ENCODE measurements around the gene SLC25A12. TPM values are rescaled to one million over a fixed set of nuclear protein-coding genes. Genes with fewer than 3 reads are reported as not detected.

Gene SLC25A12
- total and polyA plus RNA-seq, 9 of the 15 experiments (the other 6 are each of a cell fraction or from before 2014, with no cell fraction given) = 13.5 to 36.5 (median 21.7) TPM

DNA sequence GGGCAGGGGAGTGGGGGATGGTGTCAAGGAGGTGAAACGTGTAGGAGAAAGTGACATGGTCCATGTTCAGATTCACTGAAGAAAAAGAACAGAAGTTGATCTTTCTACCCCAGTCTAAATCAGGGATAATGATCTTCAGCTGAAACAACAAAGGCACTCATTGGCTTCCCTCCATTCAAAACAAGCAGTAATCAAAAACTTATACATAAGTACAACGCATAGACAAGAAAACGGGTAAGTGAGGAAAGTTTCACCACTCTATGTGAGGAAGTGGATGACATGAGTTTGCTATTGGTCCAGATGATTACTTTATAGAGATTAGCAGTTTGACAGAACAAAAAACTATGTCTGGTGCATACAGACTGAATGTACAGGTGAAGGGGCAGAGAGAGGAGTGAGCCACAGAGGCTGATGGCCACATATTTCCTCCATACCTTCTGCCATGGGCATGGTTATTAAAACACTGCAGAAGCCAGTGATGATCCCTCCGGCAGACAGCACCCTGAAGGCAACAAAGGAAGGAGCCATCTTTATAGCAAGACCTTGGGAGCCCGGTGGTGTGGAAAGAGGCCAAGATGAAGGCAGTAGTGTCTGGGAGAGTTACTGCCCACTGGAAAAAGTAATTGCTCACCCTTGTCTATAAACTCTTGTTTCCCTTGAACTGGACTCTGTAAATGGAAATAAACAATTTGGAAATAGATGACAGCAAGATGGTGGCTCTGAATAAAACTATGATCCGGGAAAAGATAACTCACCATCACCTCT lies 57.7 kb downstream of the SLC25A12 start:
- peaks cover 49% of the 10 kb centered on the region for H3K36me3 ChIP-seq (ENCODE audit: control insufficient read depth, insufficient read depth, low read length)
- POLR2A ChIA-PET = no interaction called here
- TF ChIP-seq, protein P1, sequence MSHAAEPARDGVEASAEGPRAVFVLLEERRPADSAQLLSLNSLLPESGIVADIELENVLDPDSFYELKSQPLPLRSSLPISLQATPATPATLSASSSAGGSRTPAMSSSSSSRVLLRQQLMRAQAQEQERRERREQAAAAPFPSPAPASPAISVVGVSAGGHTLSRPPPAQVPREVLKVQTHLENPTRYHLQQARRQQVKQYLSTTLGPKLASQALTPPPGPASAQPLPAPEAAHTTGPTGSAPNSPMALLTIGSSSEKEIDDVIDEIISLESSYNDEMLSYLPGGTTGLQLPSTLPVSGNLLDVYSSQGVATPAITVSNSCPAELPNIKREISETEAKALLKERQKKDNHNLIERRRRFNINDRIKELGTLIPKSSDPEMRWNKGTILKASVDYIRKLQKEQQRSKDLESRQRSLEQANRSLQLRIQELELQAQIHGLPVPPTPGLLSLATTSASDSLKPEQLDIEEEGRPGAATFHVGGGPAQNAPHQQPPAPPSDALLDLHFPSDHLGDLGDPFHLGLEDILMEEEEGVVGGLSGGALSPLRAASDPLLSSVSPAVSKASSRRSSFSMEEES (CRISPR knock-in tag; IDR thresholded peaks at IDR 0.05) = no peak
- no peak for TF ChIP-seq SMARCB1 (IDR thresholded peaks at IDR 0.05; ENCODE audit: insufficient read length, low read depth)
- TF ChIP-seq HDAC1 (IDR thresholded peaks at IDR 0.05) = no peak
- TF ChIP-seq ARNT (IDR thresholded peaks at IDR 0.05) = no peak
- TF ChIP-seq MED1 (CRISPR knock-in tag; IDR thresholded peaks at IDR 0.05; ENCODE audit: borderline replicate concordance) = no peak
- no peak for TF ChIP-seq CTBP1 (IDR thresholded peaks at IDR 0.05; ENCODE audit: borderline replicate concordance)
- TF ChIP-seq SMARCA4 (IDR thresholded peaks at IDR 0.05) = no peak
- no peak for TF ChIP-seq FOXA1 (IDR thresholded peaks at IDR 0.05; ENCODE audit: borderline replicate concordance)
- no peak for TF ChIP-seq CHD2 (IDR thresholded peaks at IDR 0.05; ENCODE audit: low read depth, low read length)
- no peak for TF ChIP-seq SMAD1 (IDR thresholded peaks at IDR 0.05; ENCODE audit: low read depth, low read length, partially characterized antibody)
- TF ChIP-seq, protein P2, sequence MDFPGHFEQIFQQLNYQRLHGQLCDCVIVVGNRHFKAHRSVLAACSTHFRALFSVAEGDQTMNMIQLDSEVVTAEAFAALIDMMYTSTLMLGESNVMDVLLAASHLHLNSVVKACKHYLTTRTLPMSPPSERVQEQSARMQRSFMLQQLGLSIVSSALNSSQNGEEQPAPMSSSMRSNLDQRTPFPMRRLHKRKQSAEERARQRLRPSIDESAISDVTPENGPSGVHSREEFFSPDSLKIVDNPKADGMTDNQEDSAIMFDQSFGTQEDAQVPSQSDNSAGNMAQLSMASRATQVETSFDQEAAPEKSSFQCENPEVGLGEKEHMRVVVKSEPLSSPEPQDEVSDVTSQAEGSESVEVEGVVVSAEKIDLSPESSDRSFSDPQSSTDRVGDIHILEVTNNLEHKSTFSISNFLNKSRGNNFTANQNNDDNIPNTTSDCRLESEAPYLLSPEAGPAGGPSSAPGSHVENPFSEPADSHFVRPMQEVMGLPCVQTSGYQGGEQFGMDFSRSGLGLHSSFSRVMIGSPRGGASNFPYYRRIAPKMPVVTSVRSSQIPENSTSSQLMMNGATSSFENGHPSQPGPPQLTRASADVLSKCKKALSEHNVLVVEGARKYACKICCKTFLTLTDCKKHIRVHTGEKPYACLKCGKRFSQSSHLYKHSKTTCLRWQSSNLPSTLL (IDR thresholded peaks at IDR 0.05) = no peak
- TF ChIP-seq ZBTB8A (IDR thresholded peaks at IDR 0.05; ENCODE audit: partially characterized antibody) = no peak
- TF ChIP-seq OTX1 (CRISPR knock-in tag; IDR thresholded peaks at IDR 0.05) = no peak
- no peak for TF ChIP-seq NFRKB (IDR thresholded peaks at IDR 0.05; ENCODE audit: low read depth)
- TF ChIP-seq ZNF551 (CRISPR knock-in tag; IDR thresholded peaks at IDR 0.05) = no peak
- H2AFZ ChIP-seq (ENCODE audit: low read depth, low read length) = no peak overlapping the region
- no peaks in the 10 kb centered on the region for H3K79me2 ChIP-seq (ENCODE audit: control insufficient read depth, insufficient read depth, low read length)
- intact Hi-C loops (cut with micrococcal nuclease) (no loop called here), in situ Hi-C loops (cut with MboI) (no loop called here)
- H4K20me1 ChIP-seq (replicated peaks; ENCODE audit: control insufficient read depth, insufficient read depth, low read length) = no peaks in the 10 kb centered on the region
- H3K9me3 ChIP-seq (replicated peaks; ENCODE audit: control insufficient read depth, insufficient read depth, low read depth, low read length) = no peaks in the 10 kb centered on the region
- DNase-seq (ENCODE audit: extremely low read depth in 1 of 4, low spot score in 3 of 4) (no peak), ATAC-seq (no peak), FAIRE-seq (no peak)
- no peaks in the 10 kb centered on the region for H3K9me1 ChIP-seq (ENCODE audit: control insufficient read depth, insufficient read depth, low read length)
- no peak overlapping the region for H3K4me2 ChIP-seq (ENCODE audit: insufficient read depth, low read length)
- H3K9ac ChIP-seq (ENCODE audit: insufficient read depth in 1 of 2, low read depth in 2 of 2, low read length in 2 of 2) = no peak overlapping the region
- 82% methylated on average over 6 of the region's 6 CpGs for WGBS (ENCODE audit: insufficient coverage, low coverage, missing lambda C conversion rate)
- no peaks in the 10 kb centered on the region for H3K27me3 ChIP-seq (ENCODE audit: control insufficient read depth in 2 of 2, insufficient read depth in 2 of 2, low read length in 2 of 2)
- no peak overlapping the region for H3K27ac ChIP-seq (ENCODE audit: extremely low read depth, low read depth, low read length)
- H3K4me3 ChIP-seq = no peak overlapping the region
- BruUV-seq (replicated peaks) = no TSS peak
- no peaks in the 10 kb centered on the region for H3K4me1 ChIP-seq (replicated peaks in 1 of 2; ENCODE audit: control insufficient read depth in 2 of 2, insufficient read depth in 2 of 2, low read length in 2 of 2)
- CTCF ChIA-PET (ENCODE audit: low intra/inter-chr PET ratio) = no interaction called here

Data from K562 (cell line).